HG02610 (cell line): ENCODE data around the gene DYNLT2B.
"Not testable (repeated sequence)": the region's sequence is repeated elsewhere in the genome, so short reads cannot be mapped to it uniquely, and the experiment has no call there.

ENCODE experiments used
- ATAC-seq: cut with Tn5 transposase; IDR thresholded peaks from one replicate; pipeline ENCODE4 v1.9.1; 2021; ENCODE audit warnings: mild to moderate bottlenecking, moderate library complexity; ENCODE audit not compliant: unreplicated experiment

DYNLT2B gene

GRCh38 chr3:196274585-196274984, 43.5 kb downstream of the DYNLT2B start:
- peak; percentile 83 for ATAC-seq

DNA sequence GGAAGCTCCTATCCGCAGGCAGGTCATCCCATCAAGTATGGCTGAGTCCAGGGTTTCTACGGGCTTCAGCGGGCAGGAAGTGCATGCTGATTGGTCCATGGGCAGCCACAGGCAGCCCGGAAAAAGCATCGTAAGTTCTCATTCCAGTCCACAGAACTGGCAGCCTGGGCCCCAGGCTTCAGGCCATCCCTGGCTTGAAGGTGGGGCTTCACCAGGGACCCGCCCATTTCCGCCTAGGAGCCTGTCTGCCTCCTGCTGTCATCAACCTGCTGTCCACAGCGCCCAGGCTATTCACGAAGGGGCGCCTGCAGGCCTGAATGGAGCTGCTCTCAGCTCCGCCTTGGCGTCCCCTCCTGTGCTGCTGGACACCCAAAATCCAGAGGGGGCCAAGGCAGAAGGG, 44.4 kb downstream of the DYNLT2B start:
- ATAC-seq: no peak

GRCh38 chr3:196272826-196273225, 45.2 kb downstream of the DYNLT2B start:
- no peak for ATAC-seq

GRCh38 chr3:196270499-196270898, 47.5 kb downstream of the DYNLT2B start:
- ATAC-seq: no peak

- no peak for ATAC-seq
Measured at GRCh38 chr3:196268284-196269163, 49.5 kb downstream of the DYNLT2B start.

DNA sequence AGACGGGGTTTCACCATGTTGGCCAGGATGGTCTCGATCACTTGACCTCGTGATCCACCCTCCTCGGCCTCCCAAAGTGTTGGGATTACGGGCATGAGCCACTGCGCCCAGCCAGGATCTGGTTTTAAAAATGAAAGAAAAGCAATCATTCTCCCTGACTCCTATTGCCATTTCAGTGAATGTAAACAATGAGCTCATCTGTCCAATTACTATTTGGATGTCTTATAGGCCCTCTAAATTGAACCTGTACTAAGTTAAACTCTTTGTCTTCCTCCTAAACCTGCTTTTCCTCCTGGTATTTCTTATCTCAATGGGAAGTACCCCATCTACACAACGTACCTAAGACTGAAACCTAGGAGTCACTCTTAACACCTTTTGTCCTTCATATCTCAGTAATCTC, 54.2 kb downstream of the DYNLT2B start:
- ATAC-seq: no peak

GRCh38 chr3:196260784-196261183, 57.3 kb downstream of the DYNLT2B start:
- ATAC-seq: no peak

DNA sequence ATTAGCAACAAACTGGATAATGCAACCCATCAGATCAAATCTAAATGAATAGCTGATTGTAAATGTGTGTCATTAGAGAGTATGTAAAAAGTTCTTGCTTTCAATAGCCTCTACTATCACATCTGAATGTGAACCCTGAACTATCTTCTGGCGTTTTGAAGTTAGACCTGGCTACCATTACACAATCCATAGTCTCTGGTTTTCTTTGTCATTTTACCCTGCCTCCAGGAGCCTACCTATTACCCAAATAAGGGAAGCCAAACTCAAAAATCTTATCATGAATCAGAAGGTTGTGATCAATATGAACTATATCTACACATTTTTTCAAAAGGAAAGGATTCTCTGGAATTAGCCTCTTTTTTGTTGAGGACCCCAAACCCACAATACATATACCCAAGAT, 62.3 kb downstream of the DYNLT2B start:
- ATAC-seq: no peak

DNA sequence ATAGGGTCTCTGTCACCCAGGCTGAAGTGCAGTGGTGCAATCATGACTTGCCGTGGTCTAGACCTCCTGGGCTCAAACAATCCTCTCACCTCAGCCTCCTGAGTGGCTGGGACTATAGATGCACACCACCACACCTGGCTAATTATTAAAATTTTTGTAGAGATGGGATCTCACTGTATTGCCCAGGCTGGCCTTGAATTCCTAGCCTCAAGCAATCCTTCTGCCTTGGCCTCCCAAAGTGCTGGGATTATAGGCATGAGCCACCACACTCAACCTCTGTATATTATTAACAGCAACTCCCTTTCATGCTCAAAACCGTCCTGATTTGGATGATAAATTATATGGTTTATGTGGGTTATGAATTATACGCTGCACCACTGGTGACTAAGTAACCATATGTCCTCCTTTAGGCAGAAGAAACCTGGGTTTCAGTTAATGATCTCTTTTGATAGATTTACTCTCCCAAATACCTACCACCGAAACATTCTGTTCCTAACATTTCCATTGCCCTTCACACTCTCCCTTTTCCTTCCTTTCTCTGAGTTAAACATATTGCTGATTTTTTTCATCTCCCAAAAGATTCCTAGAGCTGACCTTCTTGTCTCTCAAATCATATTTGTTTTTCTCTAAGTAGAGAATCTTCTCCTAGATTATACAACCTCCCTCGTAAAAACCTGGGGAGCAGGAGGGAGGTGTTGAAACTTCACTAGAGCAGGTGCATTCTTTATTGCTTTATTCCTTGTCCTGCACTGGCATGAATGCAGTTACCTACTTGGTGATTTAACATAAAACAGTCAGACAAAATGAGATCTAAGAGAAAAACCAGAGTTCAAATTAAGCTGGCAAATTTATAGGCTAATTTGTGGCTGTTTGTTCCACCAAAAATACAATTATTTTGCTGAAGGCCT, 63.4 kb downstream of the DYNLT2B start:
- ATAC-seq: no peak

DNA sequence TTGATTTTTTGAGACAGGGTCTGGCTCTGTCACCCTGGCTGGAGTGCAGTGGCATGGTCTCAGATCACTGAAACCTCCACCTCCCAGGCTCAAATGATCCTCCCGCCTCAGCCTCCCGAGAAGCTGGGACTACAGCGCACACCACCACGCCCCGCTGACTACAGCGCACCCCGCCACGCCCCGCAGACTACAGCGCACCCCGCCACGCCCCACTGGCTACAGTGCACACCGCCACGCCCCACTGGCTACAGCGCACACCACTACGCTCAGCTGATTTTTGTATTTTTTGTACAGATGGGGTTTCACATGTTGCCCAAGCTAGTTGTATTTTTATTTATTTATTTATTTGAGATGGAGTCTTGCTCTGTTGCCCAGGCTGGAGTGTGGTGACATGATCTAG, 66.1 kb downstream of the DYNLT2B start:
- no peak for ATAC-seq

- no peak for ATAC-seq
Measured at GRCh38 chr3:196246612-196247308, 71.3 kb downstream of the DYNLT2B start.

- ATAC-seq: not testable (repeated sequence)
Measured at GRCh38 chr3:196244166-196244565, 73.9 kb downstream of the DYNLT2B start.

- no peak for ATAC-seq
Measured at GRCh38 chr3:196241704-196242103, 76.3 kb downstream of the DYNLT2B start.
